GM19463 (cell line): ENCODE measurements around the gene FALEC.

Experiments
- ATAC-seq: cut with Tn5 transposase; IDR thresholded peaks from one replicate; pipeline ENCODE4 v1.9.1; 2021; ENCODE audit warnings: mild to moderate bottlenecking, moderate library complexity; ENCODE audit not compliant: unreplicated experiment

The FALEC gene

DNA sequence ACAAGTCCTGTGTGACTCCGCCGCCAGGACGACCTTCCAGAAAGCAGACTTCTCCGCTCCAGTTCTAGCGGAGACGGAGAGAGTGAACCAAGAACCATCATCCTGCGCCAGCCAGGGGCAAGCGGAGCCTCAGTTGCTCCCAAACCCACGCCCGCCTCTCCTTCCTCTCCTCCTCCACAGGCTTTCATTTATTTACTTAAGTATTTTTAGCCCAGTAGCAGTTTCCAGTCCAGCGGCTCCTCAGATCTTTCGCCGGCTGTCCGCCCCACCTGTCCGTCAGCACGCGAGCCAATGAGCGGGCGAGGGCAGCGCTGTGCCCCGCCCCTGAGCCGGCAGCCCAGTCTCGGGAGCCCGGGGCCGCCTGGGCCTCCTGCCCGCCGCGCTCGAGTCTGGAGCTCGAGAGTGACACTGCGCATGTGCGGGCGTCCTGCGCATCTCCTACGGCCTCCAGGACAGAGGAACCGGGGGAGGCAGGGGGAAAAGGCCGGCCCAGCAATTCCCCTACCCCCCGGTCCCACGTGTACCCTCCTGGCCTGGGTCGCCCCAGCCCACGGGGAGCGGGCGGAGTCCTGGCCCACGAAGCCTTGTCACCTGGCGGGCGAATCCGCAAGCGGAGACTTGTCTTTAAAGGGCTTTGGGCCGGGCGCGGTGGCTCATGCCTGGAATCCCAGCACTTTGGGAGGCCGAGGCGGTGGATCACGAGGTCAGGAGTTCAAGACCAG lies at the start of gene FALEC:
TSS of gene FALEC (plus strand) at position 425 of the 722 bp plus-strand sequence.
- ATAC-seq = peak; percentile 99

- ATAC-seq = no peak
Measured at GRCh38 chr1:150466964-150467363, 48.6 kb upstream of the FALEC start.

DNA sequence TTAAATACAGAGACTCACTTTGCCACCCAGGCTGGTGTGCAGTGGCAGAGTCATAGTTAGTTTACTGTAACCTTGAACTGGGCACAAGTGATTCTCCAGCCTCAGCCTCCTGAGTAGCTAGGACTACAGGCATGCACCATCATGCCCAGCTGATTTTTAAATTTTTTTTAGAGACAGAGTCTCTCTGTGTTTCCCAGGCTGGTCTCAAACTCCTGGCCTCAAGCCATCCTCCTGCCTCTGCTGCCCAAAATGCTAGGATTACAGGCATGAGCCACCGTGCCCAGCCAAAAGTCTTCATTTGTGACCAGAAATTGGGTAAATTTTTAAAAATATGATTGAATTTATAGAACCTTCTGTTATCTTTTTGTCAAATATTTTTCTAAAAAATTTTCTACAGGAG lies 46.3 kb upstream of the FALEC start:
- ATAC-seq = no peak

- no peak for ATAC-seq
Measured at GRCh38 chr1:150472601-150473200, 42.9 kb upstream of the FALEC start.

GRCh38 chr1:150473659-150474058 lies 41.9 kb upstream of the FALEC start:
- ATAC-seq = no peak

- no peak for ATAC-seq
Measured at GRCh38 chr1:150474869-150475268, 40.7 kb upstream of the FALEC start.

GRCh38 chr1:150476754-150477153 lies 38.8 kb upstream of the FALEC start:
- ATAC-seq = no peak

DNA sequence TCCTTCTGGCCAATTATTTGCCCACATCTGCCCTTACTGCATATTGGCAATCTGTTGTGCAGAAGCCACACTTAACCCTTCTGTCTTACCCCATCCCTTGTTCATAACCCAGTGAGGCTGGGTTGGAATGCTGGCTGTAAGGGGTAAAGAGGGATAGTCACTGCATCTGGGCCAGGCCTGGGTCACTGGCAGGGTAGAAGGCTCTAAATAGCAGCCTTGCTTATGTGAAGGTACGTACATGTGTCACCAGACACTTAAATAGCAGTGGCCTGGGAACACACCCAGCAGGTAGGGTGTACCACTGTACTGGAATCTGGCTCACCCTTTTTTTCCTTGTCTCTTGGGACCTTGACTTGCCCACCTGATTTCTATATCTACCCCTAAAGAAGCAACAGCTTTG lies 38.2 kb upstream of the FALEC start:
- ATAC-seq = no peak

GRCh38 chr1:150477733-150478132 lies 37.8 kb upstream of the FALEC start:
- no peak for ATAC-seq

- no peak for ATAC-seq
Measured at GRCh38 chr1:150479370-150479769, 36.2 kb upstream of the FALEC start.

- no peak for ATAC-seq
Measured at GRCh38 chr1:150479927-150480352, 35.6 kb upstream of the FALEC start.

GRCh38 chr1:150484431-150484830 lies 31.1 kb upstream of the FALEC start:
- ATAC-seq = no peak

DNA sequence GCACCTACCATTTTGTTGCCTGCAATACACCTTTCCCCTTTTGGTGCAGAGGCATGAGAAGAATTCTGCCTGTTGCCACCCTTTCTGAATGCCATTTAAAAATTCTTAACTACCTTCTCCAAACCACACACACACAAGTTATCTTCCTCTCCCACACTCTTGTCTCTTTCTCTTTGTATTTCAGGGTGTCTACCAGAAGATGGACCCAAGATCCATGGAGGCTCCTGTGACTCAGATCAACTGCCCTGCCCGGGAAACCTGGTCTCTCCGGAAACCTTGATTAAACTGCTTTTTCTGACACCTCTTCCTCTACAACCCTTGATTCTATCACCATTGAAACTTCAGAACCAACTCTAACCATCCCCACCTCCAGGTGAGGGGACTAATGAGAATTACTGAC lies 30.7 kb upstream of the FALEC start:
- ATAC-seq = no peak

DNA sequence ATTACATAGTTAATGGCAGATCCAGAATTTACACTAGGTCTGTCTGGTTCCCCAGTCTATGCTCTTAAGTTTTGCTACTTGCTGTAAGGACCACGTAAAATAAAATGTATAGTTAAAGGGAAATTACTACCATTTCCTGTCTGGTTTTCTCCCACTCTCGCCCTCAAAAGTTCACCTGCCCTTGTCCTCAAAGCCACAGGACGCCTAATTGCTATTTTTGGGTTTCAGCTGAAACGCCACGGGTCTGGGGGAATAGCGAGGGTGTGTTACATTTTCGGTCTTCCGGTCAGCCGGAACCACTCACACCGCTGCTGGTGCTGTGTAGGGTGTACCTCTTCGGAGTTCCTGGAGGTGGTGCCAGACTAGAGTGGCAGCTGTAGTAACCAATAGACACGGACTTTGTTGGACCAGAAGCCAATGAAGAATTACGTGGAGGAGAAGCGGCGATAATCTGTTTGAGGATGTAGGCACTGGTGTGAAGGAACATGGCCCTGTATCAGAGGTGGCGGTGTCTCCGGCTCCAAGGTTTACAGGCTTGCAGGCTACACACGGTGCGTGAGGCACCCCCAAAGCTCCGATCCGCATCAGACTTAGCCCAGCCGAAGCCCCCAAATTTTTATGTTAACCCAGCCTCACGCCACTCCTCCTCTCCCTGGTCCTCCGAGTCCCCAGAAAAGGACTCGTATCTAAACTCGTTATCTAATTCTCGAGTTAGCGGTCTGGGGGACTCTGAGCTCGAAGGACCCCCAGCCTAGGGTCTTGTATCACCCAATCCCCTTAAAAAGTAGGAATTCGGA lies 28.4 kb upstream of the FALEC start, which contains the start of gene TARS2:
TSS of gene TARS2 (plus strand) at position 454 of the 797 bp plus-strand sequence. CDS start at position 486, 32 bp downstream.
- peak; percentile 100 for ATAC-seq

DNA sequence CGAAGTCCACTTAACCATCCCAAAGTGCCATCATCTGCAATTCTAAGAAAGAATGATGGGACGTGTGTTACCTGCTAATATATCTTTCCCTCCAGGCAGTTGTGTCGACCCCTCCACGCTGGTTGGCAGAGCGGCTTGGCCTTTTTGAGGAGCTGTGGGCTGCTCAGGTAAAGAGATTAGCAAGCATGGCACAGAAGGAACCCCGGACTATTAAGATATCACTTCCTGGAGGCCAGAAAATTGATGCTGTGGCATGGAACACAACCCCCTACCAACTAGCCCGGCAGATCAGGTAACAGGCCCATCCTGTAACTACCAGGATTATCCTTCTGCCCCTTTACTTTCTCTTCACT lies 27.8 kb upstream of the FALEC start:
- no peak for ATAC-seq

DNA sequence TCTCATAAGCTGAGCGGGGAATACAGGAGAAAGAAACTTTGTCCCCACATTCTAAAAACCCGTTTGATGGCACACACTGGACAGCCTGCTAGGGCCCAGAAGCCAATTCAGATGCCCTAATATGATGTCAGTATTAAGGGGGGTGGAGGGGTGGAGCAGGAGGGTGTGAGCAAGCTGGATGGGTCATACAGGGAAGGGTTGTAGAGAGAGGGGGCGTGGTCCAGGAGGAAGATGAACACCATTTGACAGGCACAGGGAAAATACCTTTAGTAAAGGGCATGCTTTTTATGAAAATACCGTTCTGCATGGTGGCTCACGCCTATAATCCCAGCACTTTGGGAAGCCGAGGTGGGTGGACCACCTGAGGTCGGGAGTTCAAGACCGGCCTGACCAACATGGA lies 22.4 kb upstream of the FALEC start:
- no peak for ATAC-seq

DNA sequence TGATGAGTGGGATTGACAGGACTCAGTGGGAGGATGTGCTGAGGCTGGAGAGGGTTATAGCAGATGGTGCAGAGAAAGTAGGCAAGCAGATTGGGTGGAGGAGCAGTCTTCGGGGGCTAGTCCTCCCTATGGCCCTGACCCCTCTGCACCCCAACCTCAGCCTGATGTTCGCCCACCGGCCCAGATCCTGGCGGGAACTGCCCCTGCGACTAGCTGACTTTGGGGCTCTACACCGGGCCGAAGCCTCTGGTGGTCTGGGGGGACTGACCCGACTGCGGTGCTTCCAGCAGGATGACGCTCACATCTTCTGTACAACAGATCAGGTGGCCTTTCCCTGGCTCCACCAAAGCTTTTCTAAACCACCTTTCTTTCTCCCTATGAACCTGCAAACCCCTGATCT lies 17.2 kb upstream of the FALEC start:
- no peak for ATAC-seq

GRCh38 chr1:150505431-150505830 lies 10.1 kb upstream of the FALEC start:
- no peak for ATAC-seq

GRCh38 chr1:150507912-150508864 lies 7.4 kb upstream of the FALEC start, which contains the start of gene ECM1:
ECM1 (plus strand) TSS chr1:150508109; CDS start chr1:150508210, 101 bp downstream.
- ATAC-seq = no peak

DNA sequence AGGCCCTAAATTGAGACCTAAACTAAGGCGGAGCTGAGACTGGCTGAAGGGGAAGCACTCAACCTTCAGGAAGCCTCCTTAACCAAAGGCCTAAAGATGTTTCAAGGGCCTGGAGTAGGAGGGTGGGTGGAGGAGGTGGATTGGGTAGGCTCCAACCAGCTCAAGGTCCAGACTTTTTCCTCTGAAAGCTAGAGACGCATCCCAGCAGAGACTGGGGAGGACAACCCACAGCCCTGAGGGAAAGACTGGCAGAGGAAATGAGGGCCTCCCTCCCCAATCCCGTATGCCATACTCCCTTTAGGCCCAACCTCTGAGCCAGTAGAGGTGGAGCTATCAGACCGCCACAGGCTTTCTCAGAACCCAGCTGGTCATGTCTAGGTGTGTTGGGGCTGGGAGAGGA lies 6.6 kb upstream of the FALEC start:
- no peak for ATAC-seq

DNA sequence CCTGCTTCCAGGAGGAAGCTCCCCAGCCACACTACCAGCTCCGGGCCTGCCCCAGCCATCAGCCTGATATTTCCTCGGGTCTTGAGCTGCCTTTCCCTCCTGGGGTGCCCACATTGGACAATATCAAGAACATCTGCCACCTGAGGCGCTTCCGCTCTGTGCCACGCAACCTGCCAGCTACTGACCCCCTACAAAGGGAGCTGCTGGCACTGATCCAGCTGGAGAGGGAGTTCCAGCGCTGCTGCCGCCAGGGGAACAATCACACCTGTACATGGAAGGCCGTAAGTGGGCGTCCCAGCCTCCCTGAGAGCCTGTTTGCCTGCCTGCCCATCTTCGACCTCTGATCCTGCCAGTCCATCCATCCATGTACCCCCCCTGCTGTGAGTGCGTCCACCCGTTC lies 4.0 kb upstream of the FALEC start:
- ATAC-seq = no peak
